Stimulated activated CD4-positive, alpha-beta T cell treated with anti-CD3 and anti-CD28 coated beads, Interleukin-4, amount 100 ng/mL, for 24 hours (primary cell): ENCODE data around the gene PDCD2.
"Not testable (repeated sequence)": the region's sequence is repeated elsewhere in the genome, so short reads cannot be mapped to it uniquely, and the experiment has no call there.

Source experiments
- DNase-seq: peaks from one replicate; pipeline ENCODE4 v3.0.0-alpha.2; 2020

Gene PDCD2

GRCh38 chr6:170584181-170584953, at the start of gene PDCD2:
TSS of gene PDCD2 (minus strand) at chr6:170584637. CDS start at chr6:170584581, 56 bp downstream.
- peak; percentile 94 for DNase-seq

GRCh38 chr6:170616020-170616554, 31.6 kb upstream of the PDCD2 start:
- DNase-seq = not testable (repeated sequence)

GRCh38 chr6:170612256-170612804, 27.9 kb upstream of the PDCD2 start:
- DNase-seq = not testable (repeated sequence)

- DNase-seq = not testable (repeated sequence)
Measured at GRCh38 chr6:170609225-170609624, 24.8 kb upstream of the PDCD2 start.

GRCh38 chr6:170605574-170606259, 21.3 kb upstream of the PDCD2 start:
- DNase-seq = no peak

- DNase-seq = no peak
Measured at GRCh38 chr6:170597278-170597677, 12.8 kb upstream of the PDCD2 start.

- no peak for DNase-seq
Measured at GRCh38 chr6:170596426-170596825, 12.0 kb upstream of the PDCD2 start.

GRCh38 chr6:170590725-170591124, 6.3 kb upstream of the PDCD2 start:
- no peak for DNase-seq

- no peak for DNase-seq
Measured at GRCh38 chr6:170584954-170585498, 589 bp upstream of the PDCD2 start.

- DNase-seq = no peak
Measured at GRCh38 chr6:170583756-170584180, 669 bp downstream of the PDCD2 start.

- no peak for DNase-seq
Measured at GRCh38 chr6:170578909-170579308, 5.5 kb downstream of the PDCD2 start.

GRCh38 chr6:170575250-170575649, 9.2 kb downstream of the PDCD2 start:
- DNase-seq = no peak

GRCh38 chr6:170572704-170573466, 11.6 kb downstream of the PDCD2 start:
- no peak for DNase-seq

GRCh38 chr6:170564936-170565530, 19.4 kb downstream of the PDCD2 start:
- no peak for DNase-seq

- DNase-seq = no peak
Measured at GRCh38 chr6:170561555-170561954, 22.9 kb downstream of the PDCD2 start.

GRCh38 chr6:170555305-170555704, 29.1 kb downstream of the PDCD2 start:
- DNase-seq = no peak

GRCh38 chr6:170554796-170555137, 29.7 kb downstream of the PDCD2 start:
- DNase-seq = no peak

- peak; percentile 97 for DNase-seq
Measured at GRCh38 chr6:170554013-170554795, 30.2 kb downstream of the PDCD2 start, which contains the start of gene TBP. TSS of gene TBP (plus strand) at chr6:170554369. CDS start at chr6:170557030, 2,661 bp downstream.

GRCh38 chr6:170553534-170554012, 30.9 kb downstream of the PDCD2 start:
- no peak for DNase-seq

- peak; percentile 90 for DNase-seq
Measured at GRCh38 chr6:170552765-170553533, 31.5 kb downstream of the PDCD2 start, which contains the start of gene PSMB1. TSS of gene PSMB1 (minus strand) at chr6:170553307. CDS start at chr6:170553242, 65 bp downstream.
